Right atrium auricular region (tissue), 2 donors: Measurements from ENCODE around the gene LCN10. TPM values are rescaled to one million over a fixed set of nuclear protein-coding genes. Genes with fewer than 3 reads are reported as not detected.

Source experiments
- DNase-seq: peaks from one replicate; pipeline ENCODE4 v3.0.0-alpha.2; 2019; ENCODE audit warnings: low spot score
- H3K27ac ChIP-seq, 2 donors: fragments of 200-600 bp; sonication (generic); 1 replicate in 1 of 2; 2 replicates in 1 of 2; pipeline ENCODE4 v1.5.1; 2016 to 2019
- H3K27me3 ChIP-seq, 2 donors: fragments of 200-600 bp; sonication (generic); one replicate each; pipeline versions ENCODE4 v1.5.1 to v1.6.0; 2017 to 2019
- H3K36me3 ChIP-seq: fragments of 200-600 bp; sonication (generic); one replicate; pipeline ENCODE4 v1.5.1; 2016
- H3K4me1 ChIP-seq, 2 donors: fragments of 200-600 bp; sonication (generic); one replicate each; pipeline versions ENCODE4 v1.5.1 to v1.6.0; 2017 to 2019
- H3K4me3 ChIP-seq, 2 donors: fragments of 200-600 bp; sonication (generic); 1 replicate in 1 of 2; 2 replicates in 1 of 2; pipeline ENCODE4 v1.5.1; 2017 to 2019; ENCODE audit warnings: mild to moderate bottlenecking in 1 of 2, moderate library complexity in 1 of 2
- H3K9me3 ChIP-seq, 2 donors: fragments of 200-600 bp; sonication (generic); one replicate each; pipeline ENCODE4 v1.5.1; 2019
- CTCF ChIP-seq, 2 donors: fragments of 200-600 bp; sonication (generic); IDR thresholded peaks; one replicate each; pipeline ENCODE4 v1.5.1; 2019; ENCODE audit warnings: antibody characterized with exemption in 2 of 2
- total RNA-seq, 2 donors: library from RNA; depleted of rRNA; stranded (reverse); fragments of >200 nt; gene quantifications; one replicate each; pipeline ENCODE4 v1.1.0, GENCODE V29; 2016

LCN10 gene
- total RNA-seq, 2 donors from 2014 or later: 4.5 to 8.8 TPM

GRCh38 chr9:136740069-136740468, 2.7 kb downstream of the LCN10 start:
- H3K4me1 ChIP-seq: peaks cover 0 to 26% of the 10 kb centered on the region in 2 donors
- H3K4me3 ChIP-seq: no peak overlapping the region
- H3K27ac ChIP-seq: no peak overlapping the region
- no peaks in the 10 kb centered on the region for H3K36me3 ChIP-seq
- H3K9me3 ChIP-seq: no peaks in the 10 kb centered on the region
- H3K27me3 ChIP-seq: no peaks in the 10 kb centered on the region
- TF ChIP-seq CTCF (IDR thresholded peaks at IDR 0.05): no peak
- DNase-seq: no peak

GRCh38 chr9:136739509-136739908, 3.2 kb downstream of the LCN10 start:
- no peak for DNase-seq
- Histone ChIP-seq H3K9me3 (no peaks in the 10 kb centered on the region), H3K27ac (no peak overlapping the region), H3K27me3 (no peaks in the 10 kb centered on the region), H3K4me3 (no peak overlapping the region), H3K4me1 (peaks cover 0 to 26% of the 10 kb centered on the region in 2 donors), H3K36me3 (no peaks in the 10 kb centered on the region)
- no peak for TF ChIP-seq CTCF (IDR thresholded peaks at IDR 0.05)

DNA sequence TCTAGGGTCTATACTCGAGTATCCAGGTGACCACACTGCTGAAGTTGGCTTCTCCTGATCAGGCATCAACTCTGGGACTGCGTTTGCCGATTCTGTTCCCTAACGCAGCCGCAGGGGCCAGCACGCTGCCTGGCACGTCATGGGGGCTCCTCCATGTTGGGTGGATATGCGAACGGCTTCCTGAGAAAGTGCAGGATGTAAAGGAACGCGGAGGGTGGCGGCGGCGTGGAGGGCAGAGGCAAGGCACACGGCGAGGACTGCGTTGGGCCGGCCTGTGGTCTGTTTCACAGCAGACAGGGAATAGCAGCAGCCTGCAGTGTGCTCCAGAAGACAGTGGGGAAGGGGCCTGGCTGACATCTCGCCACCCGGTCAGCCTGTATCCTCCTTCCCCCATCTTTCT, 3.8 kb downstream of the LCN10 start:
- Histone ChIP-seq H3K4me1 (peaks cover 0 to 26% of the 10 kb centered on the region in 2 donors), H3K4me3 (no peak overlapping the region), H3K27me3 (no peaks in the 10 kb centered on the region), H3K27ac (no peak overlapping the region), H3K36me3 (no peaks in the 10 kb centered on the region), H3K9me3 (no peaks in the 10 kb centered on the region)
- no peak for DNase-seq
- TF ChIP-seq CTCF (IDR thresholded peaks at IDR 0.05): no peak

DNA sequence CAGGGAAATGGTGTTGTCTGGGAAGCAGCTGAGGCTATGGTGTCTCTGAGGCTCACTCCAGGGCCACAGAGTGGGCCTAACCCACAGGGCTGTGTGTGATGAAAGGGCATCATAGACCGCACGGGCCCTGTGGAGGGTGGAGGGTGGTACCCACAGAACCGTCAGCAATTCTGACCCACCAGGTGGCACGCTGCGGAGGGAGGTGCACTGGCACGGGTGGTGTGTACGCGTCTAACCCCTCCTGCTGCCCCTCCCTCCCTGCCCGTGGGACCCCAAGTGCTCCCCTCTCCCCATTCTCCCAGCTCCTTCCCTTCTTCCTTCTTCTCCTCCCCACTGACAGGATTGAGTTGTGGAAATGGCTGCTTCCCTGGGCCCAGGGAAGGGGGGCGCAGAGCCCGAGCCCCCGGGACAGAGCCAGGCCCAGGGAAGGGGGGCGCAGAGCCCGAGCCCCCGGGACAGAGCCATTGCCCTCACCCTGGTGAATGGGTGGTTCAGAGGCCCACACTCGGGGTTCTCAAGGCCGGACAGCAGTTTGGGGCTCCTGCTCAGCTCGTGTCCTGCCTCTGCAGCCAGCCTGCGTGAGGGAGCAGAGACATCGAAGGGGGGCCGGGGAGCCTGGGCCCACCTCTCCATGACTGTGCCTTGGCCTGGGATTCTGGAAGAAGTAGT, 6.8 kb downstream of the LCN10 start:
- no peak for DNase-seq
- H3K36me3 ChIP-seq: no peaks in the 10 kb centered on the region

GRCh38 chr9:136734837-136735496, 7.8 kb downstream of the LCN10 start:
- Histone ChIP-seq H3K9me3 (no peaks in the 10 kb centered on the region), H3K27ac (no peak overlapping the region), H3K4me3 (no peak overlapping the region), H3K27me3 (no peaks in the 10 kb centered on the region), H3K36me3 (no peaks in the 10 kb centered on the region), H3K4me1 (peaks cover 0 to under 1% of the 10 kb centered on the region in 2 donors)
- TF ChIP-seq CTCF (IDR thresholded peaks at IDR 0.05): no peak
- no peak for DNase-seq

More for the DNA sequence above, 6.8 kb downstream of the LCN10 start:
- Histone ChIP-seq H3K27me3 (no peaks in the 10 kb centered on the region), H3K4me3 (no peak overlapping the region), H3K9me3 (no peaks in the 10 kb centered on the region), H3K27ac (no peak overlapping the region), H3K4me1 (peaks cover 0 to 8% of the 10 kb centered on the region in 2 donors)
- TF ChIP-seq CTCF (IDR thresholded peaks at IDR 0.05): no peak
